CD4-positive, alpha-beta T cell treated with Interleukin-12 subunit alpha and Interleukin-12 subunit beta, for 1 hour (primary cell): ENCODE data around the gene PARG.
"Not testable (repeated sequence)": the region's sequence is repeated elsewhere in the genome, so short reads cannot be mapped to it uniquely, and the experiment has no call there.

ENCODE experiments used
- DNase-seq: peaks from one replicate; pipeline ENCODE4 v3.0.0-alpha.2; 2020

The PARG gene

DNA sequence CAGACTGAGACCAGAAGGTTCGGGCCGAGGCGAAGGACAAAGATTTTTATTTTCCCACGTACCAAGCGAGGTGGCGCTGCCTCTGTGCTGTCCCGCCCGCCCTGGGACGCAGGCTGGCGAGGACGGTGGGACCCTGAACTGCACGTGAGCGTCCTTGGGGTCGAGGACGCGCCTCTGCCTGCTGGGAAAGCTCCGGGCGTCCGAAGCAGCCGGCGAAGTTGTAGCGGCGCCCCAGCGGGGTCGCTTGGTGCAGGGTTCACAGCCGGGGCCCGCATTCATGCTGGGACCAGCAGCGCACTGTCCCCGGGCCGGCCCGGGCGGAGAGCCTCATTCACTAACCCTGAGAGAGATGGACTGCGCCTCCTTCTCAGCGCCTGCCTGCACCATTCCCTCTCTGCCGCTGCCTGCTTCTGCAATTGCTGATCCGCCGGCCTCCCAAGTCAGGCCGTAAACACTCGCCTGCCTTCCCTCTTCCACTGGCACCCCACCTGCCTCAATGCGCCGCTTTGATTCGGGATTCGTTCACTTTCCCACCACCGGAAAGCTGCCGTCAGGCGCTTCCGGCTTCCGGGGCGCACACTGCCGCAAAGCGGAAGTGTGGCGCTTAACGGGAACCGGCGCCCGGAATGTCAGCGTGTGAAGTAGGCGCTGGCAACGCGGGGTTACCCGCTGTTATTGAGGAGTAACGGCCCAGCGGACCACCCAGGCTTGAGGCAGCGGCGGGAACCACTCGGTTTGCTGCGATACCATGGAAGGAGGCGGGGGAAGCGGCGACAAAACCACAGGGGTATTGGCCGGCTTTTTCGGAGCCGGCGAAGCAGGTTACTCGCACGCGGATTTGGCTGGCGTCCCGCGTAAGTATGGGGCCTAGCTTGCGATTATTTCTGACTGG, at the start of gene PARG, which contains the start of gene TIMM23B:
Gene PARG, minus strand, starts transcription at position 581 of the 892 bp plus-strand sequence. Its CDS starts 302 bp downstream, at position 279.
Gene TIMM23B, plus strand, starts transcription at position 607 of the 892 bp plus-strand sequence. Its CDS starts 142 bp downstream, at position 749.
- DNase-seq, result peak; percentile 84

DNA sequence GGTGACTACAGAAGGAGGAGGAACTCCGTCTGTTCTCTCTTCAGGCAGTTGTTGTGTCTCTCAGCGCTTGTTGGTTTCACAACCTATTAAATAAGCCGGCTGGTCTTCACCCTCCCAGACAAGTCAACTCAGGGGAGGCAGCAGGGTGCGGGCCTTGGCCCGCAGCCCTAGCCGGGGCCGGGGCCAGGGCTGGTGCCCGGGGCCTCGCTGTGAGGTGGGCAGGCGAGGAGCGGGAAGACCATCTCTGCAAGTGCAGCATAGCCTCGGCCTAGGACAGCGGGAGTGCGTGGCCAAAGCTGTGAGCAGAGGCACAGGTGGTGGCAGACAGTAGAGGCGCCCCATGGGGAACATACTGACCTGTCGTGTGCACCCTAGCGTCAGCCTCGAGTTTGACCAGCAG, 46.5 kb upstream of the PARG start, which contains the start of gene AGAP6:
Gene AGAP6, plus strand, starts transcription at position 31 of the 400 bp plus-strand sequence. Its CDS starts 310 bp downstream, at position 341.
- DNase-seq, result not testable (repeated sequence)

DNA sequence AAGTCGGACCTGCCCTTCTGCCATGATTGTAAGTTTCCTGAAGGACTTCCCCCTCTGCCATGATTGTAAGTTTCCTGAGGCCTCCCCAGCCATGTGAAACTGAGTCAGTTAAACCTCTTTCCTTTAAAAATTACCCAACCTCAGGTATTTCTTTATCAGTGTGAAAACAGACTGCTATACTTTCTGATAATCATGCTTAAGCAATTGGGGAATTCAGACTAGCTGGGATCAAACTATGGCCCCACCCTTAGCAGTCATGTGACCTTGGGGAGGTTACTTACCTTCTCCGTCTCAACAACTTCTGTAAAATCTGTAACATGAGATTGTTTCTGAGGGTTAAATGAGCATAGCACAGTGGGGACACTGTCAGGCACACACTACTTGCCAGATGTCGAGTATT, 45.4 kb upstream of the PARG start:
- DNase-seq, result not testable (repeated sequence)

DNA sequence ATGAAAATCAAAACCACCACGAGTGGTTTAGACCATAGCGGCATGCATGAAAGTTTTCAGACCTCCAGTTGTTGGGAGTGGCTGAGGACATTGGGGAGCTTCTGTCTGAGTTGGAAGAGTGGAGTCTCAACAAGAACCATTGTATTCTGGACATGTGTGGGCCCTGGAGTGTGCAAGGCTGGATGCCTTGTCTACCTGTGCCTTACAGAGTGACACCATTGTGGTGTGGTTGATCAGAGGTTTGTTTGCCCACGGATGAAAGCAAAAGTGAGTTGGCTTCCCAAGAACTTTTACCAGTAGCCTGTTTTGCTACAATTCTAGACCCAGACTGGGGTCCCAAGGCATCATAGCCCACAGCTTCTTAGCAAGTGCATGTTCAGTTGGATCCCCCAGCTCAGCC, 35.9 kb upstream of the PARG start:
- DNase-seq, result not testable (repeated sequence)

DNA sequence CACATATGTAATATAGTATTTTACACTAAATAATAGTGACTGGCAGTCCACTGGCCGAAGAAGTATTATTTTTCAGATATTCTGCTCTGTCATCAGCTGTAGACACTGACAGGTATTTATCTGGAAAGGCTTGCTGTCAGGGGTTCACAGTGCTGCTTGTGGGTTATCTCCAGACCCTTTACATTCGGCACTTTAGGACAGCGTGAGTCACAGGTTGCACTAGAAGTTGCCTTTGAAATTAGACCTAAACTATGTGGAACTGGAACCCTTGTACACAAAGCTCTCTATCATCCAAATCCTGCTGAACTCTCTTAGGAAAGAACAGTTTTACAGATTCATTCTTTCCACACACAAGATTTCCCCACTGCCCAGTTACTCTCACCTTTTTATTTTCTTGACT, 30.3 kb upstream of the PARG start:
- DNase-seq, result not testable (repeated sequence)

DNA sequence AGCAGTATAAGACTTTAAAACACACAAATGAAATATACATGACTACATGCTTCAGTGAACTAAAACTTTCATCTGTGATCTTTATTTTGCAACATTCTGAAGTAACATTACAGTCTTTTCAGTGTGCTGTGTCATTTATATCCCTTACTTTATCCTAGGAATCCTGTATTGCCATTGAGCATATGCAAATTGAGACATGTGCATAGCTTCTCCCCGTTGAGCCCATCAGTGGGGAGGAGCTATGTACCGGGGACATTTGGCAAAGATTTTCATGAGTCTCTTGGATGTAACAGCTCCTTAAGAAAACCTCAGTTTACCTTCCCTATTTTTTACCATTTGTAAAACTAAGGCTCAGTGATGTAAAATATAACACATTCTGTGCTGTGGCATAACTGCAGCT, 29.6 kb upstream of the PARG start:
- not testable (repeated sequence) for DNase-seq

DNA sequence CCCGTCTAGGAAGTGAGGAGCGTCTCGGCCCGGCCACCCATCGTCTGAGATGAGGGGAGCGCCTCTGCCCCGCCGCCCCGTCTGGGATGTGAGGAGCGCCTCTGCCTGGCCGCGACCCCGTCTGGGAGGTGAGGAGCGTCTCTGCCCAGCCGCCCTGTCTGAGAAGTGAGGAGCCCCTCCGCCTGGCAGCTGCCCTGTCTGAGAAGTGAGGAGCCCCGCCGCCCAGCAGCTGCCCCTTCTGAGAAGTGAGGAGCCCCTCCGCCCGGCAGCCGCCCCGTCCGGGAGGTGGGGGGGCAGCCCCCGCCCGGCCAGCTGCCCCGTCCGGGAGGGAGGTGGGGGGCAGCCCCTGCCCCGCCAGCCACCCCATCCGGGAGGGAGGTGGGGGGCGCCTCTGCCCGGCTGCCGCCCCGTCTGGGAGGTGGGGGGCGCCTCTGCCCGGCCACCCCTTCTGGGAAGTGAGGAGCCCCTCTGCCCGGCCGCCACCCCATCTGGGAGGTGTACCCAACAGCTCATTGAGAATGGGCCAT, 28.6 kb upstream of the PARG start:
- DNase-seq, result not testable (repeated sequence)

DNA sequence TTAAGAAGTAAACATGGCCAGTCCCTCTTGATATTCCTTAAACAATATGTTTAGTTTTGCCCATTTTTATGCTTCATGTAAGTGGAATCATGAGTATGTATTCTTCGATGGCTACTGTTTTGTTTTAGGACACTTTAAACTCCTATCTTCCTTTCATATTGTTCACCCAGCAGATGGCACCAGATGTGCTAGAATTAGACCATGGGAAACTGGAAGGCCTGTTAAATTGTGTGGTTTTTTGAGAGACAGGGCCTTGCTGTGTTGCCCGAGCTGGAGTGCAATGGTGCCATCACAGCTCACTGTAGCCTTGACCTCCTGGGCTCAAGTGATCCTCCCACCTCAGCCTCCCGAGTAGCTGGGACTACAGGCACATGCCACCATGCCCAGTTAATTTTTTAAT, 11.3 kb upstream of the PARG start:
- not testable (repeated sequence) for DNase-seq

DNA sequence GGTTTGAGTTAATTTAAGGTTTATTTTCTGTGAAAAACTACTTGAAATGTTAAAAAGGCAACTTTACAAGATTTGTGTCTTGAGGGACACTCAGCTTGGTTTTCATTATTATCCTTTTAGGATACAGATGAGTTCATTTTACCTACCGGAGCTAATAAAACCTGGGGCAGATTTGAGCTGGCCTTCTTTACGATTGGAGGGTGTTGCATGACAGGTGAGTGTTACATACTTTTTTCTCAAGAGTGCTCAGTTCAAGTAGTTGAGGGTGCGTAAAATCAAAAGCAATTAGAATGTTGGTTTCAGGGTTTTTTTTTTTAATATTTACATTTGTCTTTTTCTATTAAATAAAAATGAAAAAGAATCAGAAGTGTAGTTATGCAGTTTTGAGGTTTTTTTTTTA, 10.2 kb upstream of the PARG start:
- DNase-seq, result not testable (repeated sequence)

DNA sequence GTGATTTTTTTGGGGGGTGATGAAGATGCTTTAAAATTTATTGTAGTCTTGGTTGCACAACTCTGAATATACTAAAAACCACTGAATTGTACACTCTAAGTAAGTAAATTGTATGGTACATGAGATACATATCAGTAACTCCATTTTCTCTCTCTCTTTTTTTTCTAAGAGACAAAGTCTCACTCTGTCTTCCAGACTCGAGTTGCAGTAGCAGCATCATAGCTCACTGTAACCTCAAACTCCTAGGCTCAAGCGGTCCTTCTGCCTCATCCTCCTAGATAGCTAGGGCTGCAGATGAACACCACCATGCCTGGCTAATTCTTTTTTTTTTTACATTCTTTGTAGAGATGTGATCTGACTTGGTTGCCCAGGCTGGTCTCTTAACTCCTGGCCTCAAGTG, 6.9 kb upstream of the PARG start:
- not testable (repeated sequence) for DNase-seq

DNA sequence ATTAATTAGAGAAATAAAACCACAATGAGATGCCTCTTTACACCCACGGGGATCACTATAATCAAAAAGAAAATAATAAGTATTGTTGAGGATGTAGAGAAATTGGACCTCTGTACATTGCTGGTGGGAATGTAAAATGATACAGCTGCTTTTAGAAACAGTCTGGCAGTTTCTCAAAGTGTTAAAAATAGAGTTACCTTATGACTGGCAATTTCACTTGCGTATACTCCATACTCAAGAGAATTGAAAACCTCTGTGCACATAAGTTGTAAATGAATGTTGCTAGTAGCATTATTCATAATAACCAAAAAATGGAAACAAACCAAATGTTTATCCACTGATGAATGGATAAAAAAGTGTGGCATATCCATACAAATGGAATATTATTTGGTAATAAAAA, 6.3 kb upstream of the PARG start:
- not testable (repeated sequence) for DNase-seq

DNA sequence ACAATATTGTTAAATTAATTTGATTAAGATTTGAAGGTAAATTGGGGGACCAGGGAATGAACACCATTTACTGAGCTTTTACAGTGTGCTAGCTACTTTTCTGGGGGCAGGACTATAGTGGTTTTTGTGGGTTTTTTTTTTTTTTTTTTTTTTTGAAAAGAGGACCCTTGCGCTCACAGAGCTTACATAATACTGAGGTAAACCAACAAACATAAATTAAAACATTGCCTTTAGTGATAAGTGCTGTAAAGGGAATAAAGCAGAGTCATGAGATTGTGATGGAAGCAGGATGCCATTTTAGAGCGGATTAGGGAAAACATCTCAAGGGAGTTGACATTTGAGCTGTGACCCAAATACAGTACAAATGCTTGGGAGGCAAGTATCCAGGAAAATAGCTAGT, 1.8 kb upstream of the PARG start:
- DNase-seq, result not testable (repeated sequence)

DNA sequence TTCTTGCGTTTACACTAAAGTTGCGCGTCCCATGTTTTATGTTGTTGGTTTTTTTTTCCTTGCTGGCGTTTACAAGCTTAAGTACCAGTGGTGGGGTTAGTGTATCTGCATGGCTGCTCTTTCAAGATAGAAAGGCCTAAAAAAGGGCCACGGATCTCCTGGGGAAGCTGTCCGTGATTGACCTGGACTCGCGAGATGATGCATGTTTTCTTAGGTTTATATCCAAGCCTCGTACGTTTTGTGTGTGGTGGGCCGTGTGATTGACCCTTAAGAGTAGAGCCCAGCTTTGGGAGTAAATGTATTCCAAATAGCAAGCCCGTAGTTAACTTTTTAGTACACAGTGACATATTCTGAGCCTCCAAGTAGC, 495 bp upstream of the PARG start:
- DNase-seq, result not testable (repeated sequence)

DNA sequence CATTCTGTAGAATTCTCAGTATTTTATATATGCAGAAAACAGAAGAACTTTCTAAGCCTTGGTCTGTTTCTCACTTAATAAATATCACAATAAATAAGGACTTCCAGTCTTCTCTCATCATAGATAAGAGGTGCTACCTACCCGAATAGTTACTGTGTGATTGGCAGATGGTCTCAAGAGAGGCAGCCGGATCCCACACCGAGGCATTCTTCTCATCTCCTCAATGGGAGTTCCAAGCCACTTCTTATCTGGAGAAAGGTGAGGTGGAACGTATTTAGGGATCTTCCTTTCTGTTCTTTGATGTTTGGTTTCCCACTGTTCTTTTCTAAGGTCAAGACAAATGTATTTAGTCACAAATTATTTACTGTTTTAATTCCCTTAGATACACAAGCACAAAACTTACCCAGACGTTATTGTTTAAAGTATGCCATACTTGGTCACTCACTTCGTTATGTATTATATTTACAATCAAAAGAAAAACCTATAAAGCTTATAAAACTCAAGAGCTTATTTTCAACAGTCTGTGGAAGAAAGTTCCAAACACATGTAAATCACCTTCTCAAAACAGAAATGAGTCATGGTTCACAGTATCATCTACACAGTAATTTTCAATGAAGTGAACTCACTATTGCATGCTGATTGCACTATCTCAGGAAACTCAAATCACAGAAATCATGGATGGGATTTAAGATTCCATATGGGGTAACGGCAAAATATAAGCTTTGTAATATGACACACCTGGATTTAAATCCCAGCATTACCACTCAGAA, 9.7 kb downstream of the PARG start:
- not testable (repeated sequence) for DNase-seq

DNA sequence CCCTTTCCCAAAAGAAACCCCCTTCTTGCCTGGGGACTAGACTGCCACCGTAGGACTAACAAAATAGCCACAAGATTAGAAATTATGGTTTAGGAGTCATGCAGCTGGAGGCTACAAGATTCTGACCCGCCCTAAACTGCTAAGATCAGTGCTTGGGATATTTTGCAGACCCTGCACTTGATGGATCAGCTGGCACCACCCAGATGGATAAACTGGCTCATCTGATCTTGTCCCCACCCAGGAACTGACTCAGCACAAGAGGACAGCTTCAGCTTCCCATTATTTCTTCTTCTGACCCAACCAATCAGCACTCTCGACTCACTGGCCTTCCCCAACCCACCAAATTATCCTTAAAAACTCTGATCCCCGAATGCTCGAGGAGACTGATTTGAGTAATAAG, 10.6 kb downstream of the PARG start:
- not testable (repeated sequence) for DNase-seq

DNA sequence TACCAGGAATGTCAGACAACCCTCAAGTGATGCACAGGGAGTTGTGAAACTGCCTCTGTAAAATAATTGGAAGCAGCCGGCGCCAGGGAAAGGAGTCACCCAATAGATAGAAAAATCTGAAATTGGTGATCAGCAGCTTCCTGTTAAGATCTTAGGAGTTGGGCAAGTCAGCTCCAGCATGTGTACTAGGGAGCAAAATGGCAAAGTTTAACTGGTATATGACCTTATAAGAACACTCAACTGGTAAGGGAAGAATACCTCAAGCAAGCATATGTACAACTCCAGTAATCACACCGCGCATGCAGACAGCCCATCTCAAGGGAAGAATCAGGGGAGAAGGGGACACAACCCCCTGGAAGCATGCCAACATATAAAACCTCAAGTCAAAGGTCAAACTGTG, 18.3 kb downstream of the PARG start:
- DNase-seq, result not testable (repeated sequence)

DNA sequence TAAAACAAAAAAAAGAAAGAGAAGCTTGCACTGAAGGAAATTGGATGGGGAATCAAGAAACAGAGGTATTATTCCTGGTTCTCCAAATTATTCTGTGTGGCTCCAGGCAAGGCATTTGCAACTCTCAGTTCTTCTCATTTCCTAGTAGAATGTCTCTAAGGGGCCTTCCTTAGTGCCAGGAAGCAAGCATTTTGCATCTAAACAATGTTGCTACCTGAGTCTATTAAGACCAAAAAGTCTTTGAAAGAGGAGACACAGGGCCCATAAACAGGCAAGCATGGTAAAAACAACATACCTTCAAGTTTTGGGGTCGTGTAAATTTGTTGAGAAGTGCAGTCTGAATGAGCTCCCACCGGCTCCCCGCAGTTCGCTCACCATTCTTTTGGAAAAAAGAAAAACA, 19.8 kb downstream of the PARG start:
- DNase-seq, result not testable (repeated sequence)

DNA sequence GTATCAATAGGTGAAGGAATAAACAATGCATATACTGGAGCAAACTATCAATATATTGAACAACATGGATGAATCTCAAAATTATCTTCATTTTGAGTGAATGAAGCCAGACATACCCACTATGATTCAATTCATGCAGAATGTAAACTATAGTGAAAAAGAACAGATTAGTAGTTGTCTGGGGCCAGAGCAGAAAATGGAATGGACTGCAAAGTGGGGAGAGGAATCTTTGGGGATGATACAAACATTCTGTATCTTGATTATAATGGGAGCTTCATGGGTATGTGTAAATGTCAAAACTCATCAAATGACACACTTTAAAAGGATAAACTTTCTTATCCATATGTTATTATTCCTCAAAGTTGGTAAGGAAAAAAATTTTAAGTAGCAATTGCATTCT, 23.9 kb downstream of the PARG start:
- not testable (repeated sequence) for DNase-seq

DNA sequence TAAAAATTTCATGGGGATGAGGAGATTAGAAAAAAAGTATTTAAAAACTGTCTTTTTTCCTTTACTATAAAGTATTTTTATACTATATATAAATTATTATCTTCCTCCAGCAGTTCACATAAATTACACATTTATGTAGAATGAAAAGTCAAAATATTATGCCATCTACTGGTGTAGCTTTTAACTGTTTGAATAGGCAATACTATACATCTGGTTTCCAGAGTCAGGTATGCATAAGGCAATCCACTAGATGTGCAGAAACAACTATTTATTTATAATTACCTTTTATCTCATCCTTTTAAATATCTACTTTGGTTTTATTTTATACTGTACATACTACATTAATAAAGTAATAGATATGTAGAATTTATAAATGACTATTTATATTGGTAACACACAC, 25.4 kb downstream of the PARG start:
- DNase-seq, result not testable (repeated sequence)

DNA sequence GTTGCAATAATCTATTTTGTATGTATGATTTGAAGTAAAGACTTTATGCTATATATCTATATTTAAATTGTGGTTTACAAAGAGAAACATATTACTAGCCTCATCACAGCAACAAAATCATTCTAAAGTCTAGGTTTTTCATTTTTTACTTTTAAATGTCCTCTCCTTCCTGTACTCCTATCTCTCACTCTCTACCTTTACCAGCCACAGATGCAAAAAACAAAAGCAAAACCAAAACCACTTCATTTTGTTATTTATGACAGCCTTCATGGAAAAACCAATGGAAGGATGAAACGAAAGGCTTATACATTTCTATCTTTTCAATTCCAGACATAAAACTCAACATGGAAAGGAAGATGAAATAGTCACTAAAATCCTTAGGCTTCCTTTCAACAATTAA, 31.5 kb downstream of the PARG start:
- not testable (repeated sequence) for DNase-seq

DNA sequence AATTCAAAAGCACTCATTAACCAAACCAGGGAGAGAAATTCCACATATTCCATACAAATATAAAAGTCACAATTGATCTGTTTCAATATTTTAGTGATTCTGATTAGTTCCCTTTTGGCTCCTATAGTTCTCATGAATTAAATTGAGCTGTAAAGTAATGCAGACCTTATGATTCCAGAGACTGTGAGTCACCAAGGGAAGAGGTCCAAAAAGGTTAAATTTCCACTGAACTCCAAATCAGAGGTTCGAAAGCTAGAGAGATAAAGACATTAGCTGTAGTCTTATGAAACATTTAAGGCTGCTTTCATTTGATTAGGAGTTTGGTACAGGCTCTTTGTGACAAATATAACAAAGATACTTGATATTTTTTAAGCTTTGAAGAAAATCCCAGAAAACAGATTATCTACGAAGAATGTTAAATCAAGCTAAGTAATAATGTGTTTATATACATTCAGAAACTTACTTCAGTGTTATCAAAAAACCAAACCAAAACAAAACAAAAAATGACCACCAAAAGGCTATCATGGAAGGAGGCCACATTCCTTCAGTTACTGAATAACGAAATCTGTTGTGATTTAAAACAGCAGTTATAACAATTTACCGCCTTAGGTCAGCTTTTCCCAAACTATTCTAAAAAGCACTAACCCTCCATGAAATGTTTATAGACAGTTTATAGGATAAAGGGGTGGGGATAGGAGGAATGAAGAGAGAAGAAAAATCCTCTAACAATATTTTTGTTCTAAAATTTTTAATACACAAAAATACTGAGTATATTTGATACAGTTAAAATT, 33.3 kb downstream of the PARG start:
- DNase-seq, result not testable (repeated sequence)

DNA sequence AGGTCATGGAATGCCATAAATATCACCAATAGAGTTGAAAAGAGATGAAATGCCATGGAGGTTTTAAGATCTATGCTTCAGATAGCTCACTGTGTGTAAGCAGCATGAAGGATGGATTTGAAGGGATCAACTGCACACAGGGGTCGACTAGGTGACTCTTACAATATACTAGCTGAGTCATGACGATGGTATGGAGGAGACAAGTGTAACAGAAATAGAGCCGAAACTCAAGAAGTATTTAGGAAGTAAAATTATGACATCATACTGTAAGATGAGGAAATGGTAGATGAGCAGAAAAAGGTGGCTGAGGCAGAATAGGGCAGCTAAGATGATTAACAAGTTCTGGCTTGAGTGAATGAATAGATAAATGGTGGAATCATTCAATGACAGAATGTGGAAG, 38.0 kb downstream of the PARG start:
- not testable (repeated sequence) for DNase-seq
